Vein endothelial cell (primary cell): ENCODE measurements around the gene CFAP53. TPM values are rescaled to one million over a fixed set of nuclear protein-coding genes. Genes with fewer than 3 reads are reported as not detected.

Source experiments
- small RNA-seq: library from RNA; depleted of rRNA; stranded (forward); fragments of <200 nt; gene quantifications from one replicate; pipeline ENCODE3, GENCODE V24; 2012
- total RNA-seq: library from RNA; depleted of rRNA; stranded (reverse); fragments of >200 nt; gene quantifications from 2 replicates; pipeline ENCODE4 v1.2.3, GENCODE V29; 2012

CFAP53 gene
- total RNA-seq = under 0.01 and 0.10 TPM in 2 replicates

GRCh38 chr18:50266248-50266704 lies at the start of gene CFAP53:
Gene CFAP53, minus strand, starts transcription at chr18:50266495. Its CDS starts 91 bp downstream, at chr18:50266404.

GRCh38 chr18:50287441-50288347 lies 21.4 kb upstream of the CFAP53 start, which contains the start of gene CXXC1:
Gene CXXC1, minus strand, starts transcription at chr18:50287692. Its CDS starts 103 bp downstream, at chr18:50287589.

GRCh38 chr18:50281295-50281971 lies 15.1 kb upstream of the CFAP53 start, which contains the start of gene MBD1:
Gene MBD1, minus strand, starts transcription at chr18:50281523. Its CDS starts 1,531 bp downstream, at chr18:50279992.

GRCh38 chr18:50194631-50195532 lies 71.4 kb downstream of the CFAP53 start, which contains the start of gene MYO5B:
Gene MYO5B, minus strand, starts transcription at chr18:50195147. Its CDS starts 354 bp downstream, at chr18:50194793.

Small RNA genes within 50 kb of the gene (small RNA-seq; reads per million reads assigned to genes)
- gene RN7SL310P = not detected

Other genes starting within 250 kb of the CFAP53 start
- gene MYO5B, start 71.3 kb downstream of the CFAP53 start, total RNA-seq = 0.65 and 0.96 TPM in 2 replicates
- gene MBD1, start 15.0 kb upstream of the CFAP53 start, total RNA-seq = 65.4 and 72.5 TPM in 2 replicates
- 38.5 and 43.1 TPM in 2 replicates for gene CXXC1, start 21.2 kb upstream of the CFAP53 start, total RNA-seq
- gene SKA1, start 108.6 kb upstream of the CFAP53 start, total RNA-seq = 6.9 and 20.1 TPM in 2 replicates